GM12891 (cell line): ENCODE results near the gene NR6A1.
"Not testable (repeated sequence)": the region's sequence is repeated elsewhere in the genome, so short reads cannot be mapped to it uniquely, and the experiment has no call there.

ENCODE experiments used
- DNase-seq: peaks from one replicate; pipeline ENCODE4 v3.0.0; 2011; ENCODE audit warnings: low spot score; ENCODE audit not compliant: insufficient read length
- FAIRE-seq: peaks from 2 replicates; lab custom pipeline; 2011; peaks lifted over from hg19 to GRCh38; lab: Jason Lieb, UNC
- PAX5 ChIP-seq: IDR thresholded peaks from 2 replicates; pipeline ENCODE4 v1.6.1; 2011; ENCODE audit warnings: low read length, moderate library complexity, mild to moderate bottlenecking; ENCODE audit not compliant: insufficient read depth, severe bottlenecking
- POLR2A ChIP-seq: IDR thresholded peaks from 2 replicates; pipeline ENCODE4 v1.6.1; 2011; ENCODE audit warnings: low read depth, low read length, control low read depth
- POLR2AphosphoS5 ChIP-seq: IDR thresholded peaks from 2 replicates; pipeline ENCODE4 v1.6.1; 2011; ENCODE audit warnings: low read depth, low read length, control low read depth
- POU2F2 ChIP-seq: IDR thresholded peaks from 2 replicates; pipeline ENCODE4 v1.6.1; 2011; ENCODE audit warnings: low read depth, mild to moderate bottlenecking, control low read depth, low read length, moderate library complexity
- SPI1 ChIP-seq: IDR thresholded peaks from 2 replicates; pipeline ENCODE4 v1.6.1; 2011; ENCODE audit warnings: low read depth, low read length, control low read depth
- TAF1 ChIP-seq: IDR thresholded peaks from 2 replicates; pipeline ENCODE4 v1.6.1; 2011; ENCODE audit warnings: low read depth, low read length, control low read depth

Gene NR6A1

DNA sequence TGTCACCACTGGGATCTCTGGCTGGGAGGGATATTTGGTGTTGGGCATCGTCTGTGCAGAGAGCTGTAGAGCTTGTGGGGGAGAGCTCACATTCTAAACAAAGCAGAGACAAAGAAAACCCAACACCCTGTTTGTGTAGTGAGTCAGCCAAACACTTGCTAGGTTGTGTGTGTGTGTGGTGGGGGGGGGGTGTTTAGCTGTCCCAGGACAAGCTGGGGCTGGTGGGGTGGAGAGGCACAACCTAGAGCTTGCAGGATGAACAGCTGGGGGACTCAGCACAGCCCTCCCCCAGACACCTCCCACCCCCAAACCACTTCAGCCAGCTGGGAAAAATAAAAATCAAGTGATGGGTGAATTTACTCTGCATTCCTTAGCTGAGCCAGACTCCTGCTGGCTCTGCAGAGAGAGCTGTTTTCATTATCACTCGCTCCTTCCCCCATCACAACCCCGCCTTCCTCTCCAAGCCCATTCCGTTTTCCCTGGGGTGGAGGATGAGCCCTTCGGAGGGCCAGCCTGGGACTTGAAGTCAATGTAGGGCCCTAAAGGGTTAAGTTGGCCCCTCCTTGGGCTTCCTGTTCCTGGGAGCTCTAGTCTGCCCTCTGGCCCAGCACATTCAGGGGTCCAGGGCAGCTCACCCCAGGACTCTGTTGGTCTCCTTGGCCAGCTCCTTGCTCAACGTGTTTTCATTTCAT lies 8.4 kb upstream of the NR6A1 start:
- DNase-seq (no peak), FAIRE-seq (no peak)
- no peak for TF ChIP-seq TAF1
- no peak for TF ChIP-seq POLR2A
- TF ChIP-seq POLR2AphosphoS5 = no peak
- no peak for TF ChIP-seq POU2F2

DNA sequence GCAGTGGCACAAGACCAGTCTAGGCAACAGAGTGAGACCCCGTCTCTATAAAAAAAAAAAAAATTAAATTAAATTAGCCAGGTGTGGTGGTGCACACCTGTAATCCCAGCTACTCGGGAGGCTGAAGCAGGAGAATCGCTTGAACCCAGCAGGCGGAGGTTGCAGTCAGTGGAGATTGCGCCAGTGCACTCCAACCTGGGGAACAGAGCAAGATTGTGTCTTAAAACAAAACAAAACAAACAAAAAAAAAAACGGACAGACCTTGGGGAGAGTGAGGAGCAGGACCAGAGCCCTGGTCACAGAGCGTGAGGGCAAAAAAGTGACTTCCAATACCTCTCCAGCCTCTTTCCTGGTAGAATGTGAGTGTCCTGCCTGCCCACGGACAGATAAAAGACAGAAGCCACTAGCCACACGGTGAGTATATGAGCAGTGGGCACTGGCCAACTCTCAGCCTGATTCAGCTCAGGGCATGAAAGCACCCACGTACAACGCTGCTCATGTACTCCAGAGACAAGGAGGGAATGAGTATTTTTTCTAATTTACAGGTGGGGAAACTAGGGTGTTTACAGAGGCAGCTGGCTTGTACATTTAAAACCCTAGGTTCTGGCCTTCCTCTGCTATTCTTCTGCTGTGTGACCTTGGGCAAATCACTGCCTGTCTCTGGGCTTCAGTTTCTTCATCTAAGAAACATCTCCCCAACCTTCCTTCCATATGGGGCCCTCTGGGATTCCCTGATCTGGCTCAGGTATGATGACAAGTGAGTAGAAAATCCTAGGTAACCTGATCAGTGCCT lies 7.7 kb upstream of the NR6A1 start:
- FAIRE-seq = no peak
- DNase-seq = no peak
- TF ChIP-seq PAX5 (no peak), POLR2A (no peak), SPI1 (no peak), TAF1 (no peak), POU2F2 (no peak), POLR2AphosphoS5 (no peak)

DNA sequence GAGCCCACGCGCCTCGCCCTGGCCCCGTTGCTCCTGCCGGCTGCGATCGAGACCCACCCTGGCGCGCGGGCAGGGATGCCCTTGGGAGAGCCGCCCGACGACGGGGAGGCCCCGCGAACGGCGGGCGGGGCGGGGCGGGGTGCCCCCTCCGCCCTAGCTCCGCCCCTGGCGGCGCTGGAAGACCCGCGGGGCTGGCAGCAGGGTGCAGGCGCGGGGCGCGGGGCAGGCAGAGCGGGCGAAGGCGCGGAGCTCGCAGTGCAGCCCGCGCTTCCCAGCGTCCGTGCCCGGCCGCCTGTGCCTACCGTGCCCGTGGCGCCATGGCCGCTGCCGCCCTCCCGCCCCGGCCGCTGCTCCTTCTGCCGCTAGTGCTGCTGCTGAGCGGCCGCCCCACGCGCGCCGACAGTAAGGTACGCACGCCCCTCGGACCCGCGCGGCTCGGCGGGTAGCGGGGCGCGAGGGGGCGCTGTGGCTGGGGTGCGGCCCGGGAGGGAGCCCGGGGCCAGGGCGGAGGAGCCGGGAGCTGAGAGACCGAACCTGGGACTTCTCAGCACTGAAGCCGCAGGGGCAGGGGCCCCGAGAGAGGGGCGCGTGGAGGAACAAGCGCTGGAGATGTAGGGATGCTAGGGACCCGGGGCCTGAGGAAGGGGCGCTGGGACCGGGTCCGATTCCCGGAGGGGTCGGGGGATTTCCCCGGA lies 6.0 kb upstream of the NR6A1 start, which contains the start of gene OLFML2A:
Gene OLFML2A, plus strand, starts transcription at position 180 of the 695 bp plus-strand sequence. Its CDS starts 138 bp downstream, at position 318.
- TF ChIP-seq SPI1 = no peak
- TF ChIP-seq TAF1 = no peak
- no peak for TF ChIP-seq PAX5
- TF ChIP-seq POLR2A = no peak
- no peak for TF ChIP-seq POU2F2
- no peak for TF ChIP-seq POLR2AphosphoS5
- DNase-seq (peak; percentile 49), FAIRE-seq (peak; percentile 20)

DNA sequence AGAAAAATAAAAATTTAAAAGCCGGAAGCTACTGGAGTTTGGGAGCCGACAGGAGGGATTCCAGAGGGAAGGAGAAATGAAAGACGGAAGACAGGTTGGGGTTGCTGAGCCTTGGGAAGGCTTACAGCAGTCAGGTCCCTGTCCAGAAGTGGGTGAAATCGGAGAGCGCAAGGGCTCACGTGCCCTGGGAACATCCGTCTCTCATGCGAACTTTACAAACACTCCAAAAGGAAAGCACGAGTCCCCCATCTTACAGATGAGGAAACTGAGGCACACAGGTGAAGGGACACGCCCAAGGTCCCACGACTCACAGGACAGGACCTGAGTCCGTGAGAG lies 5.5 kb upstream of the NR6A1 start:
- no peak for DNase-seq
- TF ChIP-seq POLR2AphosphoS5 (no peak), SPI1 (no peak), POU2F2 (no peak), TAF1 (no peak), PAX5 (no peak), POLR2A (no peak)
- FAIRE-seq = no peak

DNA sequence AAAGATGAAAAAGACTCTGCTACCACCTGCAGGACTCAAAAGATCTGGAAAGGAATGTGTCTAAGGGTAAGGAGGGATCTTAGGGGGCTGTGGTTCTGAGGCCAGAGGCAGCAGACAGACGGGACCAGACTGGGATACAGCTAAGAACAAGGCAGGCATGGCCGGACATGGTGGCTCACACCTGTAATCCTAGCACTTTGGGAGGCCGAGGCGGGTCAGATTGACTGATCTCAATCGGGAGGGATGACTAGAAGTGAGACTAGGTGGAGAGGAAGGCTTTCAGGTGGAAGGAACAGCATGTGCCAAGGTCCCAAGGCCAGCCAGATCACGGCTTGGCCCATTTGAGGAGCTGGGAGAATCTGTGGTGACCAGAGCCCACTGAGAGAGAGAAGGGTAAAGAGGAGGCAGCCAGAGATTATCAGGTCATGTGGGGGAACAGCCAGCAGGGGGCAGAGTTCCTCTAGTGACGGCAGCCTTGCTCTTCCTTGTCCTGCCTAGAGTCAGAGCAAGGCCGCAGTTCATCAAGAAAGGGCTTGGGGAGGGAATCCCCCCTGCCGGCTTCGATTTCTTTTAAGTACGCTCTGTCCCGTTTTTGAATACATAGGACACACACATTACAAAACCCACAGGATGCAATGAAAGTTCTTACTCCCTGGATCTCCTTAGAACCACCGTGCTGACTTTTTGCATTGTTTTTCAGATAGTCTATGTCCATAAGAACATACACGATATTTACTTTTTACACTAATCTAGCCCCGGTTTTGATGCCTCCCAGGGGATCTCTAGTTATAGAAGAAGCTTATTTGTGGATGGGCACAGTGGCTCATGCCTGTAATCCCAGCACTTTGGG lies 3.2 kb upstream of the NR6A1 start:
- FAIRE-seq = peak; percentile 85
- peak; percentile 70 for DNase-seq
- TF ChIP-seq POLR2A (no peak), SPI1 (no peak), POU2F2 (no peak), PAX5 (no peak), POLR2AphosphoS5 (no peak), TAF1 (no peak)

DNA sequence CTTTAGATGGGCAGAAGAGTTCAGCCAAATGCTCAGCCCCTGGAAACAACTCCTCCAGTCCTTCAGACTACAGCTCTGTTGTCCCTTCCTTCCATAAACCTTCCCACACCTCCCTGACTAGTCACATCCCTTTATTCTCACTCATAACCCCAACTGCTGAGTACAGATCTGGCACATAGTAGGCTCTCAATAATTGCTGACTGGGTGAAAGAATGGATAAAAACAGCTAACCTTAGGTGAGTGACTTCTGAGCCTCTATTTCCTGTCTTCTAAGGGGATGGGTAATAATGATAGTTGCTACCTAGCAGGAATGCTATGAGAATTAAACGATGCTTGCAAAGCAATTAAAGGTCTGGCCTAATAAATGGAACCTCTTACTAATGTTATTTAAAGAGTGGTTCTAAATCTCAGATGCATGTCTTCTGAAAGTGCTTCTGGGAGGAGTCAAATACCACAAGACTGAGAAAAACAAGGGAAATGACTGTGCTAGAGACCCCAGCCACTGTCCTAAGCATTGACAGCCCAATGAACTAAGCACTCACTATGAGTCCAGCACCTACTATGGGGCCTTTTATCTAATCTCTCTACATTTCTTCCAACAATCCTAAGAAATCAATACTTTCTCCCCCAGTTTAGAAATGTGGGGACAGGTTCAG lies 2.5 kb upstream of the NR6A1 start:
- TF ChIP-seq TAF1 (no peak), POU2F2 (no peak), SPI1 (no peak), POLR2AphosphoS5 (no peak), PAX5 (no peak)

DNA sequence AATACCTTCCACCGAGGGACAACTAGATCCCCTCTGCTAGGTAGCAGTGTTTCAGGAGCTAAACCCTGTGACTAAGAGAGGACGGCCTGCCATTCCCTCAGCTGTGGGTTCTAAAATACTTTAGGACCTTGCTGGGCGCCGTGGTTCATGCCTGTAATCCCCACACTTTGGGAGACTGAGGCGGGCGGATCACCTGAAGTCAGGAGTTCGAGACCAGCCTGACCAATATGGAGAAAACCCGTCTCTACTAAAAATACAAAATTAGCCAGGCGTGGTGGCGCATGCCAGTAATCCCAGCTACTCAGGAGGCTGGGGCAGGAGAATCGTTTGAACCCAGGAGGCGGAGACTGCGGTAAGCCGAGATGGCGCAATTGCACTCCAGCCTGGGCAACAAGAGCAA lies 1.8 kb upstream of the NR6A1 start:
- not testable (repeated sequence) for FAIRE-seq, DNase-seq

More for the DNA sequence above, 2.5 kb upstream of the NR6A1 start:
- no peak for FAIRE-seq
- DNase-seq = no peak

DNA sequence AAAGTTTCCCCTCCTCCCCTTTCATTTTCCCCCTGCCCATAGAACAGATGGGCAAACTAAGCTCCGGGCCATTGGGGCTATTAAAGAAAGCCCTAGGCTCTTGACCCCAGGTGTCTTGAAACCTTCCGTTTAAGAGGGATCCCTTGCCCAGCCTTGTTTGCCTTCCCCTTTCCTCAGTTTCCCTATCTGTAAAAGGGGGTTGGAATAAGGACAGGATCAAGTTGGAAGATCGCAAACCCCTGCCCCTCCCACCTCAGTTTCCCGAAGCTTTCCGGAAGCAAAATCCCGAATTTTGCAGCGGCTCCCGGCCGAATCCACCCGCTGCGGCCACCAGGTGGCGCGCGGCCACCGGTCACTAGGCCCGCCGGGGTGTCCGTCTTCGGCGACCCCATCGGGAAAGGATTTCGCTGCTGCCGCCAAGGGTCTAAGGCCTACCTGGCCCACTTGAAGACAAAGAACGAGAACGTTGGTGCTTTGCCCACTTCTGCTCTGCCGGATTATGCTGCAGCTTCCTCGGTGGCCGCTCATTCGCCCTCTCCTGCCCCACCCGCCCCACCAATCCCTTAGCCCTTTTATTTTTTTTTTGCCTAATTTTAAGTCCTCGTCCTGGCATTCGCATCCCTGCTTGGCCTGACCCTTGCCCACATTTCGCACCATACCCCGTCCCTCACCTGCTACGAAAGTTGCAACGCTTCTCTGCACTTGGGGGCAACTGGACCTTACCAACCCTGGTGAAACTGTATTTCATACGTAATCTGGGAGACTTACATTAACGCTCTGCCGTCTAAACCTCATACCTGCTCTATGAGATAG lies 962 bp upstream of the NR6A1 start:
- DNase-seq (no peak), FAIRE-seq (peak; percentile 59)

More for the DNA sequence above, 962 bp upstream of the NR6A1 start:
- TF ChIP-seq POLR2A (no peak), POU2F2 (no peak), POLR2AphosphoS5 (no peak), PAX5 (no peak), TAF1 (no peak), SPI1 (no peak)
